Measurements from ENCODE around the gene TLE3.

TLE3 gene

GRCh38 chr15:70034596-70034995, 63.1 kb downstream of the TLE3 start:
- Histone ChIP-seq H2AFZ (ENCODE audit: low read depth) (no peak overlapping the region), H3K36me3 (ENCODE audit: insufficient read depth) (no peaks in the 10 kb centered on the region), H3K4me3 (IDR thresholded peaks at IDR 0.05; ENCODE audit: insufficient read depth, low read depth, low read length) (no peak overlapping the region), H3K4me2 (no peak overlapping the region), H3K79me2 (ENCODE audit: insufficient read depth, low read depth) (no peaks in the 10 kb centered on the region), H3K4me1 (ENCODE audit: low read depth, poor library complexity, severe bottlenecking) (peaks cover 32% of the 10 kb centered on the region), H3K9ac (no peak overlapping the region), H3K27ac (no peak overlapping the region), H3K27me3 (ENCODE audit: insufficient read depth, low read depth) (no peaks in the 10 kb centered on the region), H4K20me1 (ENCODE audit: insufficient read depth) (no peaks in the 10 kb centered on the region)
- TF ChIP-seq, protein P1, sequence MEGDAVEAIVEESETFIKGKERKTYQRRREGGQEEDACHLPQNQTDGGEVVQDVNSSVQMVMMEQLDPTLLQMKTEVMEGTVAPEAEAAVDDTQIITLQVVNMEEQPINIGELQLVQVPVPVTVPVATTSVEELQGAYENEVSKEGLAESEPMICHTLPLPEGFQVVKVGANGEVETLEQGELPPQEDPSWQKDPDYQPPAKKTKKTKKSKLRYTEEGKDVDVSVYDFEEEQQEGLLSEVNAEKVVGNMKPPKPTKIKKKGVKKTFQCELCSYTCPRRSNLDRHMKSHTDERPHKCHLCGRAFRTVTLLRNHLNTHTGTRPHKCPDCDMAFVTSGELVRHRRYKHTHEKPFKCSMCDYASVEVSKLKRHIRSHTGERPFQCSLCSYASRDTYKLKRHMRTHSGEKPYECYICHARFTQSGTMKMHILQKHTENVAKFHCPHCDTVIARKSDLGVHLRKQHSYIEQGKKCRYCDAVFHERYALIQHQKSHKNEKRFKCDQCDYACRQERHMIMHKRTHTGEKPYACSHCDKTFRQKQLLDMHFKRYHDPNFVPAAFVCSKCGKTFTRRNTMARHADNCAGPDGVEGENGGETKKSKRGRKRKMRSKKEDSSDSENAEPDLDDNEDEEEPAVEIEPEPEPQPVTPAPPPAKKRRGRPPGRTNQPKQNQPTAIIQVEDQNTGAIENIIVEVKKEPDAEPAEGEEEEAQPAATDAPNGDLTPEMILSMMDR (conservative IDR thresholded peaks at IDR 0.05; ENCODE audit: low read depth, low read length): no peak

DNA sequence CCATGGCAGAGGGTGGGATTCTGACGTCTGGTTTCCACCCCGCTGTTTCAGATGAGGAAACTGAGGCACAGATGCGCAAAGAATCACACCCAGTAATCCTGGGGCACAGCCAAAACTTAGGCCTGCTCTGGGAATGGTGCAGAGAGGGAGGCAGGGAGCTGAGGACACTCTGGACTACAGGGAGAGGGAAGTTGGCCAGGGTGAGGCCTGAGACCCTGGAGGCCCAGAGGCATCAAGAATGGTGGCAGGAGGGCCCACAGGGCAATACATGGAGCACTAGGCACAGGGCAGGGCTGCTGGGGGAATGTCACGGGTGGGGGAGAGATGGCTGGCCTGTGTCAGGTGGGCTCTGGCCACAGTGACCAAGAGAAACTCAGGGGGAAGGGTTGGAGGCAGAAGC, 63.6 kb downstream of the TLE3 start:
- no peaks in the 10 kb centered on the region for H3K36me3 ChIP-seq (ENCODE audit: insufficient read depth)
- no peak overlapping the region for H3K4me3 ChIP-seq (IDR thresholded peaks at IDR 0.05; ENCODE audit: insufficient read depth, low read depth, low read length)
- no peaks in the 10 kb centered on the region for H3K79me2 ChIP-seq (ENCODE audit: insufficient read depth, low read depth)
- H3K9ac ChIP-seq: no peak overlapping the region
- no peaks in the 10 kb centered on the region for H4K20me1 ChIP-seq (ENCODE audit: insufficient read depth)
- H3K27ac ChIP-seq: no peak overlapping the region
- no peaks in the 10 kb centered on the region for H3K27me3 ChIP-seq (ENCODE audit: insufficient read depth, low read depth)
- peaks cover 32% of the 10 kb centered on the region for H3K4me1 ChIP-seq (ENCODE audit: low read depth, poor library complexity, severe bottlenecking)
- TF ChIP-seq, protein P1 (conservative IDR thresholded peaks at IDR 0.05; ENCODE audit: low read depth, low read length): no peak
- H3K4me2 ChIP-seq: no peak overlapping the region
- H2AFZ ChIP-seq (ENCODE audit: low read depth): no peak overlapping the region

GRCh38 chr15:70033529-70034140, 64.1 kb downstream of the TLE3 start:
- Histone ChIP-seq H3K4me1 (ENCODE audit: low read depth, poor library complexity, severe bottlenecking) (peaks cover 32% of the 10 kb centered on the region), H3K27me3 (ENCODE audit: insufficient read depth, low read depth) (no peaks in the 10 kb centered on the region), H3K9ac (no peak overlapping the region), H3K36me3 (ENCODE audit: insufficient read depth) (no peaks in the 10 kb centered on the region), H3K4me3 (IDR thresholded peaks at IDR 0.05; ENCODE audit: insufficient read depth, low read depth, low read length) (no peak overlapping the region), H2AFZ (ENCODE audit: low read depth) (no peak overlapping the region), H4K20me1 (ENCODE audit: insufficient read depth) (no peaks in the 10 kb centered on the region), H3K79me2 (ENCODE audit: insufficient read depth, low read depth) (no peaks in the 10 kb centered on the region), H3K4me2 (no peak overlapping the region), H3K27ac (no peak overlapping the region)
- TF ChIP-seq, protein P1 (conservative IDR thresholded peaks at IDR 0.05; ENCODE audit: low read depth, low read length): no peak

DNA sequence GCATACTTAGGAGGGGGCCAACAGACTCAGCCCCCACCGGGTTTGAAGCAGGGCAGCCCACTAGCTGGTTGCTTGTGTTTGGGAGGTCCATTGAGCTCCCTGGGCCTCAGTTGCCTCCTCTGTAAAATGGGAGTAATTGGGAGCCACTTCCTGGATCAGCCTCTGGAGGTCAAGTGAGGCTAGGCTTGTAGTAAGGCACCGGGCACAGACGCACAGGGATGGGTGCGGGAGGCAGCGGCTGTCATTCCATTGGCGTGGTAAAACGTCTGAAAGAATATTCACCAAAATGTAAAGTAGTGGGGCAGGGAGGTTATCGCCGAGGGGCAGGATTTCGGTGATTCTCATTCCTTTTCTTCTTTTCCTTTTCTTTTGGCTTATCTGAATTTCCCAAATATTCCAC, 64.6 kb downstream of the TLE3 start:
- Histone ChIP-seq H3K36me3 (ENCODE audit: insufficient read depth) (no peaks in the 10 kb centered on the region), H3K27ac (no peak overlapping the region), H2AFZ (ENCODE audit: low read depth) (no peak overlapping the region), H3K9ac (no peak overlapping the region), H3K4me3 (IDR thresholded peaks at IDR 0.05; ENCODE audit: insufficient read depth, low read depth, low read length) (no peak overlapping the region), H4K20me1 (ENCODE audit: insufficient read depth) (no peaks in the 10 kb centered on the region), H3K4me2 (no peak overlapping the region), H3K27me3 (ENCODE audit: insufficient read depth, low read depth) (no peaks in the 10 kb centered on the region), H3K4me1 (ENCODE audit: low read depth, poor library complexity, severe bottlenecking) (peaks cover 32% of the 10 kb centered on the region), H3K79me2 (ENCODE audit: insufficient read depth, low read depth) (no peaks in the 10 kb centered on the region)
- TF ChIP-seq, protein P1 (conservative IDR thresholded peaks at IDR 0.05; ENCODE audit: low read depth, low read length): no peak
